Measurements from ENCODE around the gene NPPA. TPM values are rescaled to one million over a fixed set of nuclear protein-coding genes. Genes with fewer than 3 reads are reported as not detected.

The NPPA gene
- total and polyA plus RNA-seq, 8 donors, result 0.51 to 2.7 (median 1.2) TPM

DNA sequence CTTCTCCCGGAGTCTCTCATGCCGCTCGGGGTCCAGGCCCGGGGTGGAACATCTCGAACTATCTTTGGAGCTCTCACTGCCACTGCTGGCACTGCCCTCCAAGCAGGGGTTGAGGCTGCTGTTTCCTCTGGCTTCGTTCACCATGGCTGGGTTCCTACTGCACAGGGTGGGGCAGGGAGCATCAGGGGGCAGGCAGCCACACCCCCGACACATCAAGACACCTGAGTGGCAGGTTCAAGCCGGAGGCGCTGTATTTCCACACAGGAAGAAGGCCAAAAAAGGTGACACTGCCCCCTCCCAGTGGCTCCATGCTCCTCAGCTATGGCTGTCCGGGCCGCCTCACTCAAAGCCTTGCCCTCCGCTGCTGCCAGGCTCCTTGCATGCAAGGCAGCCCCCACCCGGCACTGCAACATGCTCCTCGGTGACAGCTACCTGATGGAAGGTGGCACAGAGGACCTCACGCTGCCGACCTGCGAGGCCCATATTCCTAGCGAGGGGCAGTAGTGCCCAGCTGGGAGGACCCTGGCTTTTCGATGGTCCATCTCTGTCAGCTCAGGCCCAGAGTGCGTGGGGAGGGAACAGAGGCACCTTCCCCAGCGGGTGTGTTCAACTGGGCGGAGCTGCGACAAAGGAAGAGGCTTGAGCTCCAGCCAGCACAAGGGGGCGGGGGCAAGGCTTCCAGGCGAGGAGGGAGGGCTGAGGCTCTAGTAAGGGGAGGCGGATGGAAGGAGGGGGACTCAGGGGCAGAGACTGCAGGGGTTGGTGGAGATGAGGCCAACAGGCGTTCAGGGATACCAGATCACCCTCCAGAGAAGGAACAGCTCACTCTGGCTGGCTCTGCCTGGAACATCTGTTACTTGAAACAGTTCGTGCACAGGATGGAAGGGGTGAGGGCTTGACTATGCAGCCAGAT, 44.4 kb downstream of the NPPA start:
- no peaks in the 10 kb centered on the region for H3K9me3 ChIP-seq
- H3K27me3 ChIP-seq, result no peaks in the 10 kb centered on the region
- intact Hi-C loops (cut with DNase I), result no loop called here
- peaks cover 0 to 32% of the 10 kb centered on the region in 2 donors for H3K36me3 ChIP-seq
- TF ChIP-seq, protein P1, sequence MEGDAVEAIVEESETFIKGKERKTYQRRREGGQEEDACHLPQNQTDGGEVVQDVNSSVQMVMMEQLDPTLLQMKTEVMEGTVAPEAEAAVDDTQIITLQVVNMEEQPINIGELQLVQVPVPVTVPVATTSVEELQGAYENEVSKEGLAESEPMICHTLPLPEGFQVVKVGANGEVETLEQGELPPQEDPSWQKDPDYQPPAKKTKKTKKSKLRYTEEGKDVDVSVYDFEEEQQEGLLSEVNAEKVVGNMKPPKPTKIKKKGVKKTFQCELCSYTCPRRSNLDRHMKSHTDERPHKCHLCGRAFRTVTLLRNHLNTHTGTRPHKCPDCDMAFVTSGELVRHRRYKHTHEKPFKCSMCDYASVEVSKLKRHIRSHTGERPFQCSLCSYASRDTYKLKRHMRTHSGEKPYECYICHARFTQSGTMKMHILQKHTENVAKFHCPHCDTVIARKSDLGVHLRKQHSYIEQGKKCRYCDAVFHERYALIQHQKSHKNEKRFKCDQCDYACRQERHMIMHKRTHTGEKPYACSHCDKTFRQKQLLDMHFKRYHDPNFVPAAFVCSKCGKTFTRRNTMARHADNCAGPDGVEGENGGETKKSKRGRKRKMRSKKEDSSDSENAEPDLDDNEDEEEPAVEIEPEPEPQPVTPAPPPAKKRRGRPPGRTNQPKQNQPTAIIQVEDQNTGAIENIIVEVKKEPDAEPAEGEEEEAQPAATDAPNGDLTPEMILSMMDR (IDR thresholded peaks at IDR 0.05), result no peak
- peak overlapping the region; percentile 95 to 99 for H3K27ac ChIP-seq
- peak overlapping the region; percentile 45 to 90 for H3K4me3 ChIP-seq
- H3K4me1 ChIP-seq, result peaks cover 26 to 73% of the 10 kb centered on the region in 2 donors
- ATAC-seq (peak; percentile 64), DNase-seq (peak; percentile 85 to 96 (median 94))

DNA sequence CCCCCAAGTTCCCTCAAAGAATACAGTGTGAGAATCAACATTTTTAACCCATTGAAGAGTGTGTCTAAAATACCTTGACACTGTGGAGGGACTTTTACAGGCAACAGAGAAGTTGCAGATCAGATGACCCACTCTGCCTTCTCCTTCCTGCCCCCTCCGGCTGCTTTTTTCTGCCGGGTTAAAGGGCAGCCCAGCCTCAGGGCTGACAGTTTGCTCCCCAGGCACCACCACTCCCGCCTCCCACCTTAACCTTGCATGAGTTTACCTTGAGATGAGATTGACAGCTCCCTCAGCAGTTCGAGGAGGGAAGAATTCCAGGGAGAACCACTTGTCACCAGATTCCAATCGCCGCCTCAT, 45.0 kb downstream of the NPPA start:
- intact Hi-C loops (cut with DNase I), result no loop called here
- Histone ChIP-seq H3K27ac (peak overlapping the region; percentile 95 to 99), H3K4me3 (peak overlapping the region; percentile 45 to 90), H3K27me3 (no peaks in the 10 kb centered on the region), H3K4me1 (peaks cover 23 to 72% of the 10 kb centered on the region in 2 donors), H3K9me3 (no peaks in the 10 kb centered on the region), H3K36me3 (peaks cover 0 to 38% of the 10 kb centered on the region in 2 donors)
- TF ChIP-seq, protein P1 (IDR thresholded peaks at IDR 0.05), result no peak
- ATAC-seq (no peak), DNase-seq (no peak)

DNA sequence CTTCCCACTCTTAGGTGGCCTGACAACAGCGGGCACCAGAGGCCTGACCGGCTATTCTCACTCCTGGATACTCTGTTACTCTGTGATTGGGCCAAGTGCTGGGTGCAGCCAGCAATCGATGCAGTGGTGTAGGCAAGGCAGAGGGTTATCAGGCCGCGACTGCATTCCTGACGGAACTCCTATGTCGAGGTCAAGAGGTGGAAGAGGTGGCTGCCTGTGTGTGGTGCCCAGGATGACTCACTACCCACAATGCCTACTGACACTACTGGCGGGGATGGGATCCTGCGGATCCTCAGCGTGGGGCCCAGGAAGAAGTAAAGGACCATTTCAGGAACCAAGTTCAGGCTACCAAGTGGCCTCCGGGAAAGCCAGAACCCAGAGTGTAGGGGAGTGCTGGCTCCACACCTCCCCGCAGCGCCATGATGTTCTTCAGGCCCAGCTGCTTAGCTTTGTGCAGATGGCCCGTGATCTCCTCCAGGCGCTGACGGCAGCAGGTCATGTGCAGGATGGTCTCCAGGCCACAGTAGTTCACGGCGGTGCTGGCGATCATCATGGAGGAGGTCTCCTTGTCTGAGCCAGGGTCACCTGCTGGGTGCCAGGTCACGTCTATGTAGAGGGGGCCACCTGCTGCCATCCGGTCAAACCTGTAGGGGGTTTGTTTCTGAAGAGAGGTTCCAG, 46.7 kb downstream of the NPPA start:
- no peak for ATAC-seq
- peak overlapping the region in 1 of 2 donors; percentile 90 for H3K4me3 ChIP-seq
- intact Hi-C loops (cut with DNase I), result no loop called here
- TF ChIP-seq, protein P1 (IDR thresholded peaks at IDR 0.05), result no peak
- no peaks in the 10 kb centered on the region for H3K27me3 ChIP-seq
- no peak overlapping the region for H3K27ac ChIP-seq
- no peak for DNase-seq
- H3K36me3 ChIP-seq, result peaks cover 0 to 50% of the 10 kb centered on the region in 2 donors
- peaks cover 13 to 71% of the 10 kb centered on the region in 2 donors for H3K4me1 ChIP-seq
- no peaks in the 10 kb centered on the region for H3K9me3 ChIP-seq

DNA sequence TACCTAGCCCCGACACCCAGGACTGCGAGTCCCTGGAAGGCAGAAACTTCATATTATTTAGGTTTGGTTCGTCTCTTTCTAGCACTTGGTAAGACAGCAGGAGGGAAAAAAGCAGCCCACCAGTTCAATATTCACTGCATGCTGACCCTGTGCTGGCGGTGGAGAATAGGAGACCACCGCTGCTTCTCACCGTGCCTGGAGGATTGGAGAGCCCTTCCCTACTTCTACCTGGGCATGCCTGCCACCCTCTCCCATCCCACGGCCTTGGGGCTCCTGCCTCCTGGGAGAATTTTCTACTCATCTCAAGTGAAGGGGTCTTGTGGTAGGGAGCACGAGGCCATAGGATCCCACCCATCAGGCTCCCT, 47.2 kb downstream of the NPPA start:
- no peaks in the 10 kb centered on the region for H3K9me3 ChIP-seq
- peaks cover 0 to 55% of the 10 kb centered on the region in 2 donors for H3K36me3 ChIP-seq
- H3K4me1 ChIP-seq, result peaks cover 13 to 72% of the 10 kb centered on the region in 2 donors
- H3K27me3 ChIP-seq, result no peaks in the 10 kb centered on the region
- TF ChIP-seq, protein P1 (IDR thresholded peaks at IDR 0.05), result no peak
- DNase-seq, result no peak
- no peak overlapping the region for H3K27ac ChIP-seq
- no peak for ATAC-seq
- no peak overlapping the region for H3K4me3 ChIP-seq
- intact Hi-C loops (cut with DNase I), result no loop called here

DNA sequence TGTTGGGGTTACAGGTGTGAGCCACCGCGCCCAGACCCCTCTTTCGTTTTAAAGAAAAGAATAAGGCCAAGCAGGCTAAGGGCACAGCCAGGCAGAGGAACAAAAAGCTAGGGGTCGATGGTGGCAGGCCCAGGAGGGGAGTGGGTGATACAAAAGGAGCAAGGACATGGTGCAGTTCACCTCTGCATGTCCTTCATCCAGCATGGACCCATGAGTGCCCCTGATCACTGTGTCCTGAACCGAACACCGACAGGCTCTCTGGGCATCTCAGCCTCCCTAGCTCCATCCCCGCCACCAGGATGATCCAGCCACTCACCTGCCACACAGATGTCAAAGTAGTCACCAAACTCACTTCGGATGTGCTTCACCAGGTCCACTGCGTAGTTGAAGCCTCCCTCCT, 47.7 kb downstream of the NPPA start:
- intact Hi-C loops (cut with DNase I), result no loop called here
- Histone ChIP-seq H3K36me3 (peaks cover 0 to 60% of the 10 kb centered on the region in 2 donors), H3K27me3 (no peaks in the 10 kb centered on the region), H3K4me1 (peaks cover 11 to 68% of the 10 kb centered on the region in 2 donors), H3K9me3 (no peaks in the 10 kb centered on the region), H3K27ac (no peak overlapping the region), H3K4me3 (no peak overlapping the region)
- TF ChIP-seq, protein P1 (IDR thresholded peaks at IDR 0.05), result no peak
- ATAC-seq (no peak), DNase-seq (no peak)

Measured in left lung (tissue), 10 donors.